GM19351 (cell line): ENCODE results near the gene HYOU1.
A peak's percentile ranks its signal among the peaks of the same experiment; 100 is the strongest.
"Not testable (repeated sequence)": the region's sequence is repeated elsewhere in the genome, so short reads cannot be mapped to it uniquely, and the experiment has no call there.

ENCODE experiments used
- ATAC-seq: cut with Tn5 transposase; IDR thresholded peaks from one replicate; pipeline ENCODE4 v1.9.1; 2021; ENCODE audit warnings: mild to moderate bottlenecking, moderate library complexity; ENCODE audit not compliant: unreplicated experiment

Gene HYOU1, protein sequence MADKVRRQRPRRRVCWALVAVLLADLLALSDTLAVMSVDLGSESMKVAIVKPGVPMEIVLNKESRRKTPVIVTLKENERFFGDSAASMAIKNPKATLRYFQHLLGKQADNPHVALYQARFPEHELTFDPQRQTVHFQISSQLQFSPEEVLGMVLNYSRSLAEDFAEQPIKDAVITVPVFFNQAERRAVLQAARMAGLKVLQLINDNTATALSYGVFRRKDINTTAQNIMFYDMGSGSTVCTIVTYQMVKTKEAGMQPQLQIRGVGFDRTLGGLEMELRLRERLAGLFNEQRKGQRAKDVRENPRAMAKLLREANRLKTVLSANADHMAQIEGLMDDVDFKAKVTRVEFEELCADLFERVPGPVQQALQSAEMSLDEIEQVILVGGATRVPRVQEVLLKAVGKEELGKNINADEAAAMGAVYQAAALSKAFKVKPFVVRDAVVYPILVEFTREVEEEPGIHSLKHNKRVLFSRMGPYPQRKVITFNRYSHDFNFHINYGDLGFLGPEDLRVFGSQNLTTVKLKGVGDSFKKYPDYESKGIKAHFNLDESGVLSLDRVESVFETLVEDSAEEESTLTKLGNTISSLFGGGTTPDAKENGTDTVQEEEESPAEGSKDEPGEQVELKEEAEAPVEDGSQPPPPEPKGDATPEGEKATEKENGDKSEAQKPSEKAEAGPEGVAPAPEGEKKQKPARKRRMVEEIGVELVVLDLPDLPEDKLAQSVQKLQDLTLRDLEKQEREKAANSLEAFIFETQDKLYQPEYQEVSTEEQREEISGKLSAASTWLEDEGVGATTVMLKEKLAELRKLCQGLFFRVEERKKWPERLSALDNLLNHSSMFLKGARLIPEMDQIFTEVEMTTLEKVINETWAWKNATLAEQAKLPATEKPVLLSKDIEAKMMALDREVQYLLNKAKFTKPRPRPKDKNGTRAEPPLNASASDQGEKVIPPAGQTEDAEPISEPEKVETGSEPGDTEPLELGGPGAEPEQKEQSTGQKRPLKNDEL

DNA sequence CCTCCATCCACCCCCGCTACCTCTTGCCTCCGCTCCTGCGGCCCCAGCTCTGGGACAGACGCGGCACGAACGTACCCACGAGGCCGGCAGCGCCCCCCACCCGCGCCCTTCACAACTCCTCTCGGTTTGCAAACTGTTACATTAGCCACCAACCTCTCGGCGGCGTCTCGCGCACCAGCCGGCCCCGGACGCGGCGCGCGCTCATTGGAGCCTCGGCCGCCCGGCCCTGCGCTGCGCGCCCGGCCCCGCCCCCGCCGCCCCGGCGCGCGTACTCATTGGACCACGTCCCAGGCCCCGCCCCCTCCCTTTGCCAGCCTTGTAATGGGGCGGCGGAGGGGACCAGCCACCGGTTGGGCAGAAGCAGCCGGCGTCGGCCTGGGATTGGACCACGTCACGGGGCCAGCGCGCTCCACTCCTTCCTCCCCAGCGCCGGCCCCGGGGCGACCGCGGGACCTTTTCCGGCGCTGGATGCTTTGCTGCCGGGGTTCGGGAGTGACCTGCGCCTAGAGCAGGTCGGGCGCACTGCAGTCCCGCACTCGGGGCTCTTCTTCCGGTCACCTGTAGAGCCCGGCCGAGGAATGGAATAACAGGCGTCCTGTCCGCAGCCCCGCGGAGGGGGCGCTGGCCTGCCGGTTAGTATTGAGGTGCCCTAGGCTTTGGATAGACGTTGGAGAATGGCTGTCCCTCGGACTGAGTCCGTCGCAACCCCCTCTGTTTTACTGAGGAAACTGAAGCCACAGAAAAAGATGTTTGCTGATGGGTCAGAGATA lies at the start of gene HYOU1:
Gene HYOU1, minus strand, starts transcription at position 206 of the 770 bp plus-strand sequence. CDS start 1,045 bp downstream, outside the sequence.
- ATAC-seq, result peak; percentile 87

DNA sequence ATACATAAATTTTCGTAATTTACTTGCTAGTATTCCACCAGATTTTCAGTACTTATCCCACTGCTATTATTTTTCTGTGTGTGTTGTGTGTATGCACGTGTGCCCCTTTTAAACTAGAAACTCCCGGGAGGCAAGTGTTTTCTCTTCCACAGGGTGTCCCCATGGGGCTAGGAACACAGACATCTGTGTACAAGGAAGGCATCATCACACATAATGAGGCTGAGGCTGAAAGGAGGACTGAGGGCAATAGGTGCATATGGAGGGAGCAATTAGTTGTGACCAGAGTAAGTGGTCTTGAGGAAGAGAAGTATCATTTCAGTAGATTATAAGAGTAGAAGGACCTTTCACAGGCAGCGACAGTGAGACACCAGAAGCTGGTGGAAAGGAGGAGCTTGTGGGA lies 46.8 kb upstream of the HYOU1 start:
- ATAC-seq, result no peak

DNA sequence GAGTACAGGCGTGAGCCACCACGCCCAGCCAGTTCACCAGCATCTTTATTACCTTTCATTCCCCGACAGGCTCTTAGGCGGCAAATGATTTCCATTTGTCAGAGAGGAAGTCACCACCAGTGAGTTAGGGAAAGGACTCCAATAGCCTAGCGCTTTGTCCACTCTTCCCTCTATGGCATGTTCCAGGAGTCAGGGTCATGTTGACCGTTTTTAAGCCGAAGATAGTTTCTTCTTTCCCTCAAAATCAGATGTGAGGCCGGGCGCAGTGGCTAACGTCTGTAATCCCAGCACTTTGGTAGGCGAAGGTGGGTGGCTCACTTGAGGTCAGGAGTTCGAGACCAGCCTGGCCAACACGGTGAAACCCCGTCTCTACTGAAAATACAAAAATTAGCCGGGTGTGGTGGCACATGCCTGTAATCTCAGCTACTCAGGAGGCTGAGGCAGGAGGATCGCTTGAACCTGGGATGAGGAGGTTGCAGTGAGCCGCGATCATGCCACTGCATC lies 46.2 kb upstream of the HYOU1 start:
- ATAC-seq, result not testable (repeated sequence)

DNA sequence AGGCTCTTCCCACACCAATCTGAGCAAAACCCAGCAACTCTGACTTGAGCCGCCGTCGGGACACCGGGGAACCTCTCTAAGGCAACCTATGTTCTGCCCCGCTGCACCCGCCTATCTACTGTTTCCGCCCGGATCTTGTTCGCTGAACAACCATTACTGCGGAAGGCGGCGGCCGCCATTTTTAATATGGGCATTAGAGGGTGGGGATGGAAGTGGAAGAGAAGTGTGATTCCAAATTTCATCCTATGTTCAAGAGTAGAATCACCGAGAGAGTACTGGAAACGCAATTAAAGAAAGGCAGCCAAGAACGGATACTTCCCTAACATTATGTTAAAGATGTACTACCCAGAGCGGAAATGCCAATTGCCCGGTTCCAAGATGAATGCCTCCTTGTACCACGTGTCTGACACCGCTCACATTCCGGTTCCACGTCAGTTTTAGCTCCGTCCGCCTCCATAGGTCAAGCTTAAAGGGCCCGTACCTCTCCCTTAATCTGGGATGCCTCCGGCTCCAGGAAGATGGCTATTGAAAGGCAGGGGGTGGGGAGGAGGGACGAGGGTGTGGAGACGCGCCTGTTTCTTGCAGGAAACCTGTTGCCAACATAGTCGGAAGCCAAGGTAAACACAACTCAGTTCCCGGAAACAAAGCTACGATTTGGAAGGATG lies 44.9 kb upstream of the HYOU1 start, which contains the start of gene DPAGT1:
Gene DPAGT1, minus strand, starts transcription at position 95 of the 665 bp plus-strand sequence. CDS start 198 bp downstream, outside the sequence.
- ATAC-seq, result peak; percentile 79

DNA sequence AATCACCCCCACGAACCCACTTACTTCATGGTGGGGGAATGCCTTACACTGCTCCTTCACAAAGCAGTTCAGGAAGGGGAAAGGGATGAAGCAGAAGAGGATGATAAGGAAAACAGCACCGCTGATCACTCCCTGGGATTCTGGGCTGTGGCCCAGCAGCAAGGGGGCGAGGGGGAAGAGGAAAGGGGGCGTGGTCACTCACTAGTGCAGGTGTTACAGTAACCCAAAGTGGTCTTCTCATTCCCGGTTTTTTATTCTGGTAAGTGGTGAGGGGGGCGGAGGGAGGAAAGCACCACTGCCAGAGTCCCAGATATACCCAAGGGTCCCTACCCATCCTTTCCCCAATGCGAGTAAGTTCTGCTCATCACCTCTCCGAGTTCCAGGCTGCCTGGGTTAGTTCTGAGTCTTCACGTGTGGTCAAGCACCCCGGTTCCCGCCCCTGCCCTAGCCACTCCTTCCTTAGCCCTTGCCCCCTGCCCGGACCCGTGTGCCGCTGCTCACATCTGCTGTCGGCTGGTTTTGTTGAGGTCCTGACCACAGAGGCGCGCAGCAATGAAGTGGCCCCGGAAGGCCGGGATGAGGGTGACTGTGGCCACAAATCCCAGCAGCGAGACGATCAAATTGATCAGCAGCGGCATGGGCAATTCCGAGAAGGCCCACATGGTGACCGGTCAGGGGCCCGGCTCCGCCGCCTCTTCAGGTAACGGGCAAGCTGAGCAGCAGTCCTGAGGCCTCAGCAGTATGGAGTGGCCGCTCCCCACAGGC lies 44.2 kb upstream of the HYOU1 start:
- peak; percentile 31 for ATAC-seq

DNA sequence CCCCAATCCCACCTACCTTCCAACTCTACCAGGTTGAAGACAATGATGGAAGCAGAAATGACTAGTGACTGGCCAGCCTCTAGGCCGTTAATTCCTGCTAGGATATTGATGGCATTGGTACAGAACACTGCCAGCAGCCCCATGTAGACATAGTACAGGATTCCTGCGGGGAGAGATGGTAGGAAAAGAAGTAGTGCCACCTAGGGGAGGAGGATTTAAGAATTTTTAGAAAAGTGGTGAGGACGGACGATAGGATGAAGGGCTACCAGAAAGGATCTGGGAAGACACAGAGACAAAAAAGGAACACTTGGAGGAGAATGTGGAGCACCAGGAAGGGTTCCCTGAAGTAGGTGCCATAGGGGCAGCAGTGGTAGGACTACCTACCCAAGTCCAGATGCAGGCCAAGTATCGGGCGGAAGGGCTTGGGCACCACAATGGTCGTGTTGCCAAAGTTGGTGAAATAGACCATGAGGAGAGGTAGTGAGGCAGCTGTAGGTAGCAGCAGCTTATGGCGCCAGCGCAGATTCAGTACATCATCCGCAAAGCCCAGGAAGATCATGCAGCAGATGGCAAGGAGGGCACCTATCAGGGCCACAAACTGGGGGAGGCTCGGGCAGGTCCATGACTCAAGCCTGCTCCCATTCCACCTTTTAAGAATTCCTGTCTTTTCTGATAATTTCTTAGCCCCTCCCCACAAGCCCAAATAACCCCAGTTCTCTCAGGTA lies 43.4 kb upstream of the HYOU1 start:
- no peak for ATAC-seq

DNA sequence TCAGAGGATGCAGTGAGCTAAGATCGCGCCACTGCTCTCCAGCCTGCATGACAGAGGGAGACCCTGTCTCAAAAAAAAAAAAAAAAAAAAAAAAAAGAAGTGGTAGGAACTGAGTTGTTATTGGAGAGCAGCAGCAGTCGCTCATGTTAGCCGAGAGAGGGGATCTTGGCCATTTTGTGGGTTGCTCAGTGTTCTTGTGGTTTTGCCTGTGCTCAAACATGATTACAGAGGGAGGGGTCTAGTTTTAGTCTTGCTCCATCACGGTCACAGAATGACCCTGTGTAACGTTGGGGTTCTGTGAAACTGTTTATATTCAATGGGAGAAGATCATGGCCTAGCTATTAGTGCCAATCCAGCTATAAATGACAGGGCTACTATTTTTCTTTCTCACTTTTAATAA lies 42.7 kb upstream of the HYOU1 start:
- ATAC-seq, result no peak

DNA sequence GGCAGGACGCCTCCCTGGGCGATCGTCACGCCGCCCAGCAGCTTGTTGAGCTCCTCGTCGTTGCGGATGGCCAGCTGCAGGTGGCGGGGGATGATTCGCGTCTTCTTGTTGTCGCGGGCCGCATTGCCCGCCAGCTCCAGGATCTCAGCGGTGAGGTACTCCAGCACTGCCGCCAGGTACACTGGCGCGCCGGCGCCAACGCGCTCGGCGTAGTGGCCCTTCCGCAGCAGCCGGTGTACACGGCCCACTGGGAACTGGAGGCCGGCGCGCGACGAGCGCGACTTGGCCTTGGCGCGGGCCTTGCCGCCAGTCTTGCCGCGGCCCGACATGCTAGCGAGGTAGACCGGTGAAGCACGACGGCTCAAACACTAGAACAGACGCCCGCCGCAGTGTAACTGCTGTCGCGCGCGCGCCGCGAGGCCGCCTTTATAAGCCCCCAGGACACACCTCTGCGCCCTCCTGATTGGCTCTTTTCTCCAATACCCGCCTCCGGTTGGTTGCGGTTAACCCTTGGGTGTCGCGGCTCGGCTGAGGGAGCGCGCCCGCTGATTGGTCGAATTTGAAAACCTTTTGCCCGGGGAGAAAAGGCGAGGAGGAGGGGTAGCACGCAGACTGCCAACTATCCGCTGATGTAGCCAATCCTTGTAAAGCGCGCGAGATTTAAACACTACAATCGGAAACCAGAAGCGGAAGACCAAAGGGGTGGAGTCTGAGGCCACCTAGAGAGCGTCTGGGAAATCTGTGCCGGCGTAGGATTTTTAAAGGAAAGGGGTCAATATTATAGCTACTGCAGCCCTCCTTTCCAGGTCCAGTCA lies 38.3 kb upstream of the HYOU1 start:
- ATAC-seq, result peak; percentile 77

DNA sequence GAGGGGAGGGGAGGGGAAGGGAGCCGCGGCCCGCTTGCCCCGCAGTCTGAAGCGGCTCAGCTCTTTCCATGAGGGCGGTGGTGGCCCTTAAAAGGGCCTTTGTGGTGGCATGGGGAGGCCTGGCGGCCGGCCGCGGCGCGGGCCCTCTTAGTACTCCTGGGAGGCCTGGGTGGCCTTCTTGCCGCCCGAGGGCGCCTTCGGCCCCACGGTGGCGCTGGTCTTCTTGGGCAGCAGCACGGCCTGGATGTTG lies 37.7 kb upstream of the HYOU1 start:
- ATAC-seq, result peak; percentile 34

DNA sequence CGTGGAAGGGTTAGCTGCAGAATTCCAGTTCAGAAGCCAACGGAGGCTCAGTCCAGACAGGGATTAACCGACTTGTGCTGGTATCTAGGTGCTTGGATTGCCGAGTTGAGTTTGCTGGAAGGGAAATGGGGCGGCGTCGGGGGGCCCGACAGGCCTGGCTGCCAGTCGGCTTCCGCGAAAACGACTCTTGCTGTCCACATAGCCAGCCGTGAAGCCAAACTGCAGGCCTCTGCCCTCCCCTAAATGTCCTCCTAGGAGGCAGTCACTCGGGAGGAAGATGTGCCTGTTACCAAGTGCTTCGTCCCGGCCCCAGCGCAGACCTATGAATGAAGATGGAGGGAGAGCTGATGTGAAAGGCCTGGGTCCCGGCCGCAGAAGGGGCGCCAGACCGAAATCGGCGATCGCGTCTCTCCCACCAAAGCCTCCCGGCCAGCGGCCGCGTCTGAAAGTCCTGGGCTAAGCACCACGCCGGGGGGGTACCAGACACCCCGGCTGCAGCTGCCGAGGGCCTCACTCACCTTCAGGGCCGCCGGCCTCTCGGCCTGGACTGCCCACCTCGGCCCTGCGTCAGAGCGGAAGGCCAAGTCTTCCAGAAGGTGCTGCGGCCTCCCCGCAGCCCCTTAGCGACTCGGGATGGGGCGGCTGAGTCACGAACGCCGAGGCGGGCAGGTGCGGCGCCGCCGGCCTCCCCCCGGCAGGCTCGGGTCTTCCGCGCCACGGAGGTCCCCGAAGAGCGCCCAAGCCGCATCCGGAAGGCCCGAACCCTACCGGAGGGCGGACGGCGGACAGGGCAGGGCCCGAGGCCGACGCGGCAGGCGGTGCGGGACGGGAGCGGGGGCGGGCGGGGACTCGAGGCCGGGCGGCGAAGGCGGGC lies 37.2 kb upstream of the HYOU1 start:
- no peak for ATAC-seq

DNA sequence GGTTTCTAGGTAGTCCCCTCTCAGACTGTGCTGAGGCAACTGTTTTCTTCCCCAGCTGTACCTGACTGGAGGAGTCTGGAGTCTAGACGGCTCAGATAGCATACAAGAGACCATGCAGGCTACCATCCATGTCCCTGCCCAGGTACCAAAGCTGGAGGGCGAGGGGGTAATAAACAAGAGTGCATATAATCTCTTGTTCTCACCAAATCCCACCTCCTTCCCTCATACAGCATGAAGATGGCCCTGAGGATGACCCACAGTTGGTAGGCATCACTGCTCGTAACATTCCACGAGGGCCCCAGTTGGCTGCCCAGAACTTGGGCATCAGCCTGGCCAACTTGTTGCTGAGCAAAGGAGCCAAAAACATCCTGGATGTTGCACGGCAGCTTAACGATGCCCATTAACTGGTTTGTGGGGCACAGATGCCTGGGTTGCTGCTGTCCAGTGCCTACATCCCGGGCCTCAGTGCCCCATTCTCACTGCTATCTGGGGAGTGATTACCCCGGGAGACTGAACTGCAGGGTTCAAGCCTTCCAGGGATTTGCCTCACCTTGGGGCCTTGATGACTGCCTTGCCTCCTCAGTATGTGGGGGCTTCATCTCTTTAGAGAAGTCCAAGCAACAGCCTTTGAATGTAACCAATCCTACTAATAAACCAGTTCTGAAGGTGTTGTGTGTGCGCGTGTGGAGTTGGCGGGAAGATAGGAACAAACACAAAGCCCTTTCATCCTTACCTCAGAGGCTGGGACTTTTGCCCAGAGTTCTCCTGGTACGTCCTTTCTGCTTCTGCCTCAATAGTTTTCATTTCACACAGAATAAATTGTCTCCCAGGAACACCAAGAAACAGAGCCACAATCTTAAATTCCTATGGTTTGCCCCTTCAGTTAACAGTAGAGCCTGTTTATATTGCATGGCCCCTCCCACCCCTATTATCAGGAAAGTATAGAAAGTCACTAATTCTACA lies 36.2 kb upstream of the HYOU1 start:
- no peak for ATAC-seq

DNA sequence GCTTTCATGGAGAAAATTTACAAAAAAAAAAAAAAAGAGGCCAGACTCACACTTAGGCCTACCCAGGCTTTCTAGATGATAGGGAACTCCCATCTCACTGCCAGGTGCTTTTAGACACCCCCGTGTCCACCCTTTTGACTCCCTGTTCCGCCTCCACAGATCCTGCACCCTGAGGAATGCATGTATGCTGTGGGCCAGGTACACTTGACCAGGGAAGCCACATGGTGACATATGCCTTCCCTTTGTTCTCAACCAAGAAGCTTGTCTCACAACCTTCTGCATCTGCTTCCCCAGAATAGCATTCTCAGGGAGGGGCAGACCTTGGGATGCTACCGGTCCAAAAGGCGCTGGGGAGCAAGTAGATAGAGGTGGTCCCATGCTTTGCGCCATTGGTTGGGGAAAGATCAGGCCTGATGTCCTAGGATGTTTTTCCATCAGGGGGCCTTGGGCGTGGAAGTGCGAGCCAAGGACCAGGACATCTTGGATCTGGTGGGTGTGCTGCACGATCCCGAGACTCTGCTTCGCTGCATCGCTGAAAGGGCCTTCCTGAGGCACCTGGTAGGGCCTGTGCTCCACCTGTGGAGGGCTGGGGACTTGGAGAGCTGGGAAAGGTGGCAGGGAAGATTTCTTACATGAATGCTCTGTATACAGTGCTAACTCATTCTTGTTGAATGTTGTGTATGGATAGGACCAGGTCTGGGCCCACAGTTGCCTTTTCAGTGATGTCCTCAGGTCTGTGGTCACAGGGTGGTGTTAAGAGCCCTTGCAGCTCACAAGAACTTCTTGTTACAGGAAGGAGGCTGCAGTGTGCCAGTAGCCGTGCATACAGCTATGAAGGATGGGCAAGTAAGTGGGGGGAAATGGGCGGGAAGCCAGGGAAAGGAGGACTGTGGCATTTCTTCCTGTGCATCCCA lies 35.2 kb upstream of the HYOU1 start:
- no peak for ATAC-seq

DNA sequence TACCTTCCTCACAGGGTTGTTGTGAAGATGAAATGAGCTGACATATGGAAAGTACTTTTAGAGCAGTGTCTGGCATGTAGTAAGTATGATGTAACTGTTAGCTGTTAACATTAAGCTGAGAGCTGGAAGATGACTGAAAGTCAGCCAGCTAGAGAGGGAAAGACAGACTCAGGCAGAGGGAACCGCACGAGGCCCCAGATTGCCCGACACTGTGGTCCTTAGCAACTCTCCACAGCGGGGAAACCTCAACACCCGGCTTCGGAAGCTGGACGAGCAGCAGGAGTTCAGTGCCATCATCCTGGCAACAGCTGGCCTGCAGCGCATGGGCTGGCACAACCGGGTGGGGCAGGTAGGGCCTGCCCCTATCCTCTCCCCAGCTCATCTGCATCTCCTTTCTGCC lies 34.2 kb upstream of the HYOU1 start:
- no peak for ATAC-seq

DNA sequence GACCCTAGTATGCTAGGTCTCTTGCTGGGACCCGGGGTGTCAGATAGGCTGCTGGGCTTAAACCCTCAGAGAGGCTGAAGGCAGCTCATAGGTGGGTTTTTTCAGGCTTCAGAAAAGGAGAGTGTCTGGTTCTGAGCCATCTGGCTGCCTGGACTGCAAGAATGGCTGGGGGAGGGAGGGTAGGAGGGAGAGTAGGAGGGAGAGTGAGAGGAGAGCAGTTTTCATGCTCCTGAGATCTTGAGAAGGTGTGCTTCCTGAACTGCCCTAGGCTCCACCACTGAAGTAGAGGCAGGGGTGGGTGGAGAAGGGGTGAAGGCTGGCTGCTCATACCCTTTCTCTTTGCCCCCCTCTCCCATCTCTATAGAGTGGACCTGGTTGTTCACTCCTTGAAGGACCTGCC lies 32.3 kb upstream of the HYOU1 start:
- ATAC-seq, result no peak

DNA sequence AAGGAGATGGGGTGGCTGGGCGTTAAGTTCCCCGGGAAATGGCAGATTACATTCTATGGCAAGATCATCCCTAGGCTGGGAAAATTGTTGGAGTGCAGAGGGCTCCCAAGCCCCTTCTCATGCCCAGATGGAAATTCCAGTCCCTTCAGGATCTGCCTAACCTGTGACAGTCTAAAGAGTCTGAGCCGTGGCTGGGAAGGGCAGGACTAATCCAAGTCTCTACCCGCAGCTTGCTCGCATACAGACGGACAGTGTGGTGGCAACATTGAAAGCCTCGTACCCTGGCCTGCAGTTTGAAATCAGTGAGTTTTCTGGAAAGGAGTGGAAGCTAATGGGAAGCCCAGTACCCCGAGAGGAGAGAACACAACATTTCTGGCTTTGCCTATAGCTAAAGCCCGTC lies 31.4 kb upstream of the HYOU1 start:
- no peak for ATAC-seq
